Activated naive CD4-positive, alpha-beta T cell treated with anti-CD3 and anti-CD28 coated beads, Interleukin-2, amount 50 U/mL, for 72 hours (primary cell): ENCODE data around the gene FAM234B. TPM values are rescaled to one million over a fixed set of nuclear protein-coding genes. Genes with fewer than 3 reads are reported as not detected.
"Not testable (repeated sequence)": the region's sequence is repeated elsewhere in the genome, so short reads cannot be mapped to it uniquely, and the experiment has no call there.

Source experiments
- ATAC-seq, 2 donors: fragments of 150-1000 bp; cut with Tn5 transposase; 2 replicates each; pipeline ENCODE4 v1.10.0; 2021; ENCODE audit warnings: mild to moderate bottlenecking in 2 of 2, moderate library complexity in 2 of 2
- DNase-seq, 2 donors: peaks; one replicate each; pipeline ENCODE4 v3.0.0; 2021 to 2022; ENCODE audit warnings: low spot score in 2 of 2
- H3K27ac Mint-ChIP-seq, 2 donors: one replicate each; pipeline ENCODE4 v1.8.0; 2022; ENCODE audit warnings: mild to moderate bottlenecking in 2 of 2, mixed read lengths in 2 of 2
- H3K36me3 Mint-ChIP-seq, 2 donors: one replicate each; pipeline ENCODE4 v1.8.0; 2022; ENCODE audit warnings: mixed read lengths in 2 of 2
- H3K9me3 Mint-ChIP-seq, 2 donors: one replicate each; pipeline ENCODE4 v1.8.0; 2022; ENCODE audit warnings: mixed read lengths in 2 of 2
- total RNA-seq, 2 donors: library from RNA; stranded (reverse); gene quantifications; one replicate each; pipeline ENCODE4 v1.2.3, GENCODE V29; 2022

Gene FAM234B
- total RNA-seq, 2 donors from 2014 or later: 6.2 to 17.2 TPM

- no peak for ATAC-seq
- Mint-ChIP-seq H3K27ac (no peak overlapping the region), H3K9me3 (no peaks in the 10 kb centered on the region), H3K36me3 (no peaks in the 10 kb centered on the region)
- DNase-seq: no peak
Measured at GRCh38 chr12:13007496-13008233, 36.5 kb upstream of the FAM234B start.

DNA sequence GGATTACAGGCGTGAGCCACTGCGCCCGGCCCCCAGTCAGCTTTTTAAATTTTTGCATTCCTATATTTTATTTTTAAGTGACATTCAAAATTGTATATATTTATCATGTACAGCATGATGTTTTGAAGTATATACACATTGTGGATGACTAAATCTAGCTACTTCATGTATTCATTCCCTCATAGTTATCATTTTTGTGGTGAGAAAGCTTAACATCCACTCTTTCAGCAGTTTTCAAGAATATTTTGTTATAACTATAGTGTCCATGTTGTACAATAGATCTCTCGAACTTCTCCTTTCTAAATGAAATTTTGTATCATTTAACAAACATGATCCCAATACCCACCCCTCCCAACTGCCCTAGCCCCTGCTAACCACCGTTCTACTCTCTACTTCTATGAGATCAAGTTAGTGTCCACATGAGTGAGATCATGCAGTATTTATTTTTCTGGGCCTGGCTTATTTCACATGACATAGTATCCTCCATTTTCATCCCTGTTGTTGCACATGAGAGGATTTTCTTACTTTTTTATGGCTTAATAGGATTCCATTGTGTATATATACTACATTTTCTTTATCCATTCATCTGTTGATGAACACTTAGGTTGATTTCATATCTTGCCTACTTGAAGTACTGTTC is 35.3 kb upstream of the FAM234B start:
- Mint-ChIP-seq H3K27ac (no peak overlapping the region), H3K36me3 (no peaks in the 10 kb centered on the region), H3K9me3 (no peaks in the 10 kb centered on the region)
- no peak for ATAC-seq
- no peak for DNase-seq

- no peak for DNase-seq
- Mint-ChIP-seq H3K9me3 (no peaks in the 10 kb centered on the region), H3K27ac (no peak overlapping the region), H3K36me3 (no peaks in the 10 kb centered on the region)
- ATAC-seq: no peak
Measured at GRCh38 chr12:13011098-13011497, 33.1 kb upstream of the FAM234B start.

DNA sequence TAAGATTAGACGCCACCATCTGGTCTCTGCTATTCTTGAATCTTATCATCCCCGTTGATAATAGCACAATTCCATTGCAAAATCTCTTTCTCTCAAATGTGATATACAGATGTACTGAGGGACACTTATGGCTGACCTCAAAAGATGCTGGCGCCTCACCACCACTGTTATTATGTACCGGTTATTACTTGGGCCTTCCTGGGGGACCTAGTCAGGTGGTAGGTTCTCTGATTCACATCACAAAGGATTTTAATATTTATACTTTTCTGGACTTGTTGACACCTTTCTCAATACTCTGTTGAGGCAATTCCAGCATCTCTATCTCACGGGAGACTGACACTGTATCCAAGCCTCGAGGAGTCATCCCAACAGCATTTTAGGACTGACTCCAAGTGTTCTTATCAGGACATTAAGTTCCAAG is 21.3 kb upstream of the FAM234B start:
- Mint-ChIP-seq H3K36me3 (no peaks in the 10 kb centered on the region), H3K9me3 (no peaks in the 10 kb centered on the region), H3K27ac (no peak overlapping the region)
- ATAC-seq: no peak
- no peak for DNase-seq

GRCh38 chr12:13023811-13024530 is 20.2 kb upstream of the FAM234B start:
- ATAC-seq: no peak
- Mint-ChIP-seq H3K27ac (no peak overlapping the region), H3K9me3 (no peaks in the 10 kb centered on the region), H3K36me3 (no peaks in the 10 kb centered on the region)
- DNase-seq: no peak

- no peak overlapping the region for H3K27ac Mint-ChIP-seq
- DNase-seq (no peak), ATAC-seq (no peak)
- H3K9me3 Mint-ChIP-seq: no peaks in the 10 kb centered on the region
- H3K36me3 Mint-ChIP-seq: no peaks in the 10 kb centered on the region
Measured at GRCh38 chr12:13024531-13024916, 19.7 kb upstream of the FAM234B start.

DNA sequence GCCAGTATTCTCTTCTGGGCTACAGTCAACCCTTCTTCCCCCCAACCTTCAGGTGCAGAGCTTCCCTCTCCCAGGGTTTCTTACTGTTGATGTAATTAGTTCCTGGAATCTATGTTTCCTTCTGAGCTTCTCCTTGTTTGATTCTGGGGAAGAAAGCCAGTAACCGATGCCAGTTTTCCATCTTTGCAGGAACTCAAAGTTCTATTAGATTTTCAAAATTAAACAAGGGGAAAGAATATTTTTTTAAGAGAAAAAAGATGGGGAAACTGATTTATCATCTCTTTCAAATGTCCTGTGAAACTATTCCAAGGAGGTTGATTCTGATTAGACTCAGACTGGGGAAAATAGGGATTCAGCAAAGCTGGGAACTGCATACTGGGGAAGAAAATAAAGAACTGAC is 17.9 kb upstream of the FAM234B start:
- ATAC-seq: no peak
- Mint-ChIP-seq H3K9me3 (no peaks in the 10 kb centered on the region), H3K27ac (no peak overlapping the region), H3K36me3 (no peaks in the 10 kb centered on the region)
- no peak for DNase-seq

DNA sequence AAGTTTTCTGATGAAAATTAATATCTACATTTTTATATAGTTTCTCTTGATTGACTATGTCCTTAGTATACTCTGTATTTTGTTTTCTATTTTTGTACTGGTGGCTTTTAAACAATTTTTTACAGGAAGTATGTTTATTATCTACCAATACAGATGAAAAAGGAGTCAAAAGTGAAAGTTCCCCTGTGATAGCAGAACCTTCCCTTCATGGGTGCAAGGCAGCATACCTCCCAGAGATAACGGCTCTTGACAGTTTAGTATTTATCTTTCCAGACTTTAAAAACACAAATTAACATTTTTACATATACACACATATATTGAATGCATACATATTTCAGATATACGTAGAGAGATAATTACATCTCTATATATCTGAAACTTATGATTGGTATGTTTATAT is 17.1 kb upstream of the FAM234B start:
- H3K36me3 Mint-ChIP-seq: no peaks in the 10 kb centered on the region
- no peaks in the 10 kb centered on the region for H3K9me3 Mint-ChIP-seq
- no peak overlapping the region for H3K27ac Mint-ChIP-seq
- ATAC-seq (no peak), DNase-seq (no peak)

- no peak for DNase-seq
- Mint-ChIP-seq H3K27ac (no peak overlapping the region), H3K36me3 (no peaks in the 10 kb centered on the region), H3K9me3 (no peaks in the 10 kb centered on the region)
- no peak for ATAC-seq
Measured at GRCh38 chr12:13027508-13027907, 16.7 kb upstream of the FAM234B start.

- no peak overlapping the region for H3K27ac Mint-ChIP-seq
- no peak for ATAC-seq
- no peaks in the 10 kb centered on the region for H3K36me3 Mint-ChIP-seq
- DNase-seq: no peak
- no peaks in the 10 kb centered on the region for H3K9me3 Mint-ChIP-seq
Measured at GRCh38 chr12:13028825-13029570, 15.2 kb upstream of the FAM234B start.

GRCh38 chr12:13030541-13031291 is 13.5 kb upstream of the FAM234B start:
- no peaks in the 10 kb centered on the region for H3K36me3 Mint-ChIP-seq
- DNase-seq (no peak), ATAC-seq (no peak)

GRCh38 chr12:13032164-13032563 is 12.0 kb upstream of the FAM234B start:
- ATAC-seq (peak in 1 of 2 donors; percentile 59), DNase-seq (no peak)
- Mint-ChIP-seq H3K36me3 (no peaks in the 10 kb centered on the region), H3K9me3 (no peaks in the 10 kb centered on the region), H3K27ac (no peak overlapping the region)

More at GRCh38 chr12:13030541-13031291, 13.5 kb upstream of the FAM234B start:
- Mint-ChIP-seq H3K27ac (no peak overlapping the region), H3K9me3 (no peaks in the 10 kb centered on the region)

DNA sequence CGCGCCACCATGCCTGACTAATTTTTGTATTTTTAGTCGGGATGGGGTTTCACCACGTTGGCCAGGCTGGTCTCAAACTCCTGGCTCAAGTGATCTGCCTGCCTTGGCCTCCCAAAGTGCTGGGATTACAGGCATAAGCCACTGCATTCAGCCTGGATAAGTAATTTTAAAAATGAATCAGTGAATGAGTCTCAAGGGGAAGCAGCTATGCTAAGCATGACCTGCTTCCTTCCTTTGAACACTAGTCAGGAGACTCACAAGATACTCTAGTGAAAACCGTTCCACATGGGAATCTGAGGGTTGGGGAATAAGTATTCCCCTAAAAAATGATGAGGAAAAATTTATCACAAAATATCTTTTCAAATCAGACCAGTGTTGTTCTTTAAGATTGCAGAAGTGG is 10.7 kb upstream of the FAM234B start:
- Mint-ChIP-seq H3K27ac (no peak overlapping the region), H3K36me3 (no peaks in the 10 kb centered on the region), H3K9me3 (no peaks in the 10 kb centered on the region)
- DNase-seq: no peak
- no peak for ATAC-seq

DNA sequence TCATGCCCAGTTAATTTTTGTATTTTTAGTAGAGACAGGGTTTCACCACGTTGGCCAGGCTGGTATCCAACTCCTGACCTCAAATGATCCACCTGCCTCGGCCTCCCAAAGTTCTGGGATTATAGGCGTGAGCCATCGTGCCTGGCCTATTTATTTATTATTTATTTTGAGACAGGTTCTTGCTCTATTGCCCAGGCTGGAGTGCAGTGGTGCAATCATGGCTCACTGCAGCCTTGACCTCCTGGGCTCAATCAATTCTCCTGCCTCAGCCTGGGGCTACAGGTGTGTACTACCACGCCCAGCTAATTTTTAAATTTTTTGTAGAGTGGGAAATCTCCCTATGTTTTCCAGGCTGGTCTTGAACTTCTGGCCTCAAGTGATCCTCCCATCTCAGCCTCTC is 8.8 kb upstream of the FAM234B start:
- H3K36me3 Mint-ChIP-seq, ATAC-seq, H3K27ac Mint-ChIP-seq, DNase-seq, H3K9me3 Mint-ChIP-seq: not testable (repeated sequence)

DNA sequence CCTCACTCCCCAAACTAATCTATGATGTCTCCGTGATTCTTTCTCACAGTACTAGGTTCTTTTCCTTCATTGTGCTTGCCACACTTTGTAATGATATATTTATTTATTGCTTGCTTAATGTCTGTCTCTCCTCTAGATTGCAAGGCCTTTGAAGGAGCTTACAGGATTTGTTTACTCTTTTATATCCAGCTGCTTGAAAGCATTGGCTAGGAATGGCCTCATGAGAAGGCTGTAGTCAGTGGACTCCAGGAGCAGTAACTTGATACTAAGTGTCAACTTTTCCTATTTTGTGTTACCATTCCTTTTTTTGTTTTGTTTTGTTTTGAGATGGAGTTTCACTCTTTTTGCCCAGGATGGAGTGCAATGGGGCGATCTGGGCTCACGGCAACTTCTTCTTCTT is 7.3 kb upstream of the FAM234B start:
- Mint-ChIP-seq H3K27ac (no peak overlapping the region), H3K9me3 (no peaks in the 10 kb centered on the region), H3K36me3 (no peaks in the 10 kb centered on the region)
- DNase-seq: no peak
- no peak for ATAC-seq

- DNase-seq (no peak), ATAC-seq (no peak)
- H3K27ac Mint-ChIP-seq: no peak overlapping the region
- H3K9me3 Mint-ChIP-seq: no peaks in the 10 kb centered on the region
- no peaks in the 10 kb centered on the region for H3K36me3 Mint-ChIP-seq
Measured at GRCh38 chr12:13038491-13039161, 5.6 kb upstream of the FAM234B start.
